Stimulated activated CD4-positive, alpha-beta T cell treated with anti-CD3 and anti-CD28 coated beads, Interleukin-12 subunit alpha, Interleukin-12 subunit beta, amount 100 ng/mL, for 4 hours (primary cell): ENCODE measurements around the gene ZFPM1.
A peak's percentile ranks its signal among the peaks of the same experiment; 100 is the strongest.

Source experiments
- DNase-seq: peaks from one replicate; pipeline ENCODE4 v3.0.0-alpha.2; 2020

ZFPM1 gene

GRCh38 chr16:88548985-88549384 is 95.9 kb downstream of the ZFPM1 start:
- DNase-seq = no peak

DNA sequence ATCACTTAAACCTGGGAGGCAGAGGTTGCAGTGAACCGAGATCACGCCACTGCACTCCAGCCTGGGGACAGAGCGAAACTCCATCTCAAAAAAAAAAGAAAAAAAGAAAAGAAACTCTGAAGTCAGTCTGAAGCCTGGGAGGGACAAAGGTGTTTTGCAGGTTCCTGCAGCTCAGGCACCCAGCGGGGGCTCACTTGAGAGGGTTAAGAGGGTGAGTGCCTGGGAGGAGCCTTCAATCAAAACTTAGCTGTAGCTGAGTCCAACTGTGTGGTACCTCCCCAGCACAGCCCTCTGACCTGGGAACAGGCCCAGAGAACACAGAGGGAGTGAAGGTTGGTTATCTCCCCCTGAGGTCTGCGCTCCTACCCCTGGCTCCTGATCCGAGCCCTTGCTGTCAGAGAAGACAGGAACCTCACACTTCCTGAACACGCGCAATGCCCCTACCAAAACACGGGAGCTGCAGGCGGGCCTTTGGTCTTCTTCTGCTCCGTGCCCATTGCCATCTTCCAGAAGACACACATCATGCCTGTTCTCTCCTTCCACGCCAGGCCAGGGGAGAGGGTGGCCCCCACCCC is 96.7 kb downstream of the ZFPM1 start:
- no peak for DNase-seq

DNA sequence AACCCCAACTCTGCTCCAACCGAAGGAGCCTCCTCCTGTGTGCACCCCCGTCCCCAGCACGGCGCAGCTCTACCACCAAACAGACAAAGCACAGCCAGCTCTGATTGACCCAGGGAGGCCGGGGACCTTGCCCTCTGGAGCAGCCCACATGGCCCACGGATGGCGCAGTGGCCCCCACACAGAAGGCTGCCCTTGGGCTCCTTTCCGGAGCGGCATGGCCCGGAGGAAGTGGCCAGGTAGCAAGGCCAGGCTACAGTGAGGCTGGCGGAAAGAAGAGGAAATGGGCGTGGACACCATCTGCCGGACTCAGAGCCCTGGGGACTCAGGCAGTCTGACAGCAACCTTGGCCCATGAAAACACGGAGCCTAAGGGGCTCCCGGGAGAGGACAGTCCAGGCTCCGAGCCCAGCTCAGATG is 97.2 kb downstream of the ZFPM1 start:
- DNase-seq = no peak

DNA sequence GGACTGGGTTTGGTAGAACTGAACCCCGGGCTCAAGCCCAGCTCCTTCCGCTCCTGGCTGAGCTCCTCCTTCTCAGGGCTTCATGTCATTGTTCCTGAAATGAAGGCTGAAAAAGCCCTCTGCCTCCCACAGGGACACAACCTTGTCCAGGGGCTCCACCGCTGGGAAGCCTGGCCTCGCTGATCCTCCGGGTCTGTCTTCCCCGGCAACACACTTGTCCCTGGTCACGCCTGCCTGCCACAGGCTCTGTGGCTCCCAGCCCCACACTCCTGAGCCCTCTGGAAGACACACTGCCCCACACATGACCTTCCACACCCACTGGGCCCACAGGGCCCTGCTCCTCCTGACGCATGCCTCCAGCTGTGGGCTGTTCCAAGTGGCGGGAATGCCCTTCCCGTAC is 99.1 kb downstream of the ZFPM1 start:
- no peak for DNase-seq

- no peak for DNase-seq
Measured at GRCh38 chr16:88552815-88553214, 99.7 kb downstream of the ZFPM1 start.

DNA sequence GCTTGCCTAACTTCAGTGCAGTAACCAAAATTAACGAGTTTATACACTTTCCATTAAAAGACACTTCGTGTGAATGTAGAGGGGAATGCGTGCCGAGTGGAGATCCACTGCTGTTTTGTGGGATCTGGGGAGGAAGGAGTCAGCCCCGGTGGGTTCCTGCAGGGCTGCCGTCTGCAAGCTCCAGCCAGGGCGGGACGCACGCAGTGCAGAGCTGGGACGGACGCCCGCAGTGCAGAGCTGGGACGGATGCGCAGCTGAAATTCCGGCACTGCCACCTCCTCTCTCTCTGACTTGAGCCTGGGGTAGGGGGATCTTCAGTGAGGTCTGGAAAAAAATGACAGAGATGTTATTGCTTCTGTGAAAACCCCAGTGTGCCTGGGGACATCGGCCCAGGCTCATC is 100.7 kb downstream of the ZFPM1 start:
- DNase-seq = no peak

DNA sequence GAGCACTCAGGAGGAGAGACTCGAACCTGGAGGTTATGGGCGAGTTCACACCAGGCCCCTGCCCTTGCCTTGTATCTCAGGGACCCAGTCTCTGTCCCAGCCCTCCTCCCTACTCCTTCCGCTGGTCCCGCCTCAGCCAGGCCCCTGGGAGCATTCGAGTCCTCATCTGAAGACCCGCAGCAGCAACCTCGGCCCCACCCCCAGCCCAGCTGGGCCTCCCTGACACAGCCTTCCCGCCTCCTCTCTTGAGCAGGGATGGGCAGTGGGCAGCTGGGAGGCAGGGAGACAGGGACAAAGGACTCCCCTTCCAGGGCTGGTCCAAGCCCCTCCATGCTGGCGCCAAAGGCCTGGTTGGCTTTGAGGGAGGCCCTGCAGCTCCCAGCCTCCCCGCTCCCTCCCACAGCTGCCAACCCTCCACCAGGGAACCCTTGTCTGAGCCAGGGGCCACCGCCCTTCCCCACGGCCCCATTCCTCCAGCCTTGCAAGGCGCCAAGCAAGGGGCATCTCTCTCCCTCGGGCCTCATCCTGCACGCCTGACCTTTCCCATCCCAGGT is 101.7 kb downstream of the ZFPM1 start:
- DNase-seq = no peak

GRCh38 chr16:88556294-88556988 is 103.4 kb downstream of the ZFPM1 start:
- DNase-seq = no peak

DNA sequence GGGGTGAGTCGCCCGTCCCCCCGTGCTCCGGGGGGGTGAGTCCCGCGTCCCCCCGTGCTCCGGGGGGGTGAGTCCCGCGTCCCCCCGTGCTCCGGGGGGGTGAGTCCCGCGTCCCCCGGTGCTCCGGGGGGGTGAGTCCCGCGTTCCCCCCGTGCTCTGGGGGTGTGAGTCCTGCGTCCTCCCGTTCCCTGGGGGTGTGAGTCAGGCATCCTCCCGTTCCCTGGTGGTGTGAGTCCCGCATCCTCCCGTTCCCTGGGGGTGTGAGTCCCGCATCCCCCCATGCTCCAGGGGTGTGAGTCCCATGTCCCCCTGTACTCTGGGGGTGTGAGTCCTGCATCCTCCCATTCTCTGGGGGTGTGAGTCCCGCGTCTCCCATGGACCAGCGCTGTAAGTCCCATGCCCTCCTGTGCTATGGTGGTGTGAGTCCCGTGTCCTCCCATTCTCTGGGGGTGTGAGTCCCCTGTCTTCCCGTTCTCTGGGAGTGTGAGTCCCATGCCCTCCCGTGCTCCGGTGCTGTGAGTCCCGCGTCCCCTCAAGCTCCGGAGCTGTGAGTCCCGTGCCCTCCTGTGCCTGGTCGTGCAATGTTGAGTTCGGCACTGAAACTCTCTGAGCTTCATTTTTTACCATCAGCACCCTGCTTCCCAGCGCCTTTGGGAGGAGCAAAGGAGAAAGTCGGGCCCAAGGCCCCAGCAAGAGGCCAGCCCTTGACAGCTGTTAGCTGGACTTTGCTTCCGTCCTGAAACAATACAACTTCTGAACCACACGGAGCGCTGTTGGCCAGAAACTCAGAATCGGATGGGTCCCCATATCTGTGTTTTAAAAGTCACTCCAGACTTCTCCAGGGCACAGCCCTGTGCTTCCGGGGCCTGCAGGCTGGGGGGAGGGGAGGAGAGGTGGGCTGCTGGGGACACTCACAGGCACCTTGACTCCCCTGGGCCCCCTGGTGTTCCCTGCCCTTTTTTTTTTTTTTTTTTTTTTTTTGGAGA is 105.7 kb downstream of the ZFPM1 start:
- no peak for DNase-seq

- DNase-seq = no peak
Measured at GRCh38 chr16:88560714-88561484, 107.8 kb downstream of the ZFPM1 start.

DNA sequence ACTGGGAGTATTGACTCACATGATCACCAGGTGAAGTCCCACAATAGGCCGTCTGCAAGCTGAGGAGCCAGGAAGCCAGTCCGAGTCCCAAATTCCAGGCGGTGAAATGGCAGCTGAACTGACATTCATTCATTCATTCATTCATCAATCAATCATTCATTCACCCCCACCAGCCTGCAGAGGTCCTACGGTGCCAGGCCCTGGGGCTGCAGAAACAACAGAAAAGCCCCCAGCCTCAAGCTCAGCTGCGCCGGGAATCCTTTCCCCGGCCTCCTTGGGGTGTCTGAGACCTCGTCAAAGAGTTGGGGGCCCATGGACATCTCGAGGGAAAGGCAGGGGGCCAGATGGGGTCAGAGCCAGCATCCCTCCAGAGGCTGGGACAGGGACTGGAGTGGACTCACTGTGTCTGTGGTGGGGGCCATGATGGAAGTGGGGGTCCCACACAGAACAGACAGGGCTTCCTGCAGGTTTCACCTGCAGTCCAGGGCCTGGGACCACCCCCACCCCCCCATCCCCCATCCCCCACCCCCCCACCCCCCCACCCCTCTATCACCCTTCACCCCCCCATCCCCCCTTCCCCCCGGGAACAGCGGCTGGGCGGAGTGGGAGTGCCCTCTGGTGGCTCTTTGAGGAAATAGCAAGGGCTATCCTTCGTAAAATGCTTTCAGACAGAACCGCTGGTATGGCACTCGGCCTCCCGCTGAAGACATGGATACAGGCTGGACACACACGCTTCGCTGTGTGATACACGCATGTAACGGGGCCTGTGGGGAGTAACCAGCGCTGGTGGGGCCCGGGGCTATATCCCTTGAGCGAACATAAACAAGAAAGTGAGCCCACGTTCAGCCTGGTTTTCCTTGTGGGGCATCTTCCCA is 108.6 kb downstream of the ZFPM1 start:
- DNase-seq = peak; percentile 38

DNA sequence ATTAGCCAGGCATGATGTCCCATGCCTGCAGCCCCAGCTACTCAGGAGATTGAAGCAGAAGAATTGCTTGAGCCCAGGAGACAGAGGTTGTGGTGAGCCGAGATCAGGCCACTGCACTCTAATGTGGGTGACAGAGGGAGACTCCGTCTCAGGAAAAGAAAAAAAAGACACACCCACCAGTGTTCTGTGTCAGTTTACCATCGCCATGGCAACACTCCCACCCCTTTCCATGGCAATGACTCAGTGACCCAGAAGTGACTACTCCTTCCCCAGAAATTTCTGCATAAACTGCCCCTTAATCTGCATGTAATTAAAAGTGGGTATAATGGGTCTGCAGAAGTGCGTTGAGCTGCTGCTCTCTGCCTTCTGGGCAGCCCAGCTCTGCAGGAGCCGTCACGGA is 113.1 kb downstream of the ZFPM1 start:
- DNase-seq = peak; percentile 61

- DNase-seq = no peak
Measured at GRCh38 chr16:88568710-88569613, 115.9 kb downstream of the ZFPM1 start.

GRCh38 chr16:88569614-88569984 is 116.5 kb downstream of the ZFPM1 start:
- no peak for DNase-seq

DNA sequence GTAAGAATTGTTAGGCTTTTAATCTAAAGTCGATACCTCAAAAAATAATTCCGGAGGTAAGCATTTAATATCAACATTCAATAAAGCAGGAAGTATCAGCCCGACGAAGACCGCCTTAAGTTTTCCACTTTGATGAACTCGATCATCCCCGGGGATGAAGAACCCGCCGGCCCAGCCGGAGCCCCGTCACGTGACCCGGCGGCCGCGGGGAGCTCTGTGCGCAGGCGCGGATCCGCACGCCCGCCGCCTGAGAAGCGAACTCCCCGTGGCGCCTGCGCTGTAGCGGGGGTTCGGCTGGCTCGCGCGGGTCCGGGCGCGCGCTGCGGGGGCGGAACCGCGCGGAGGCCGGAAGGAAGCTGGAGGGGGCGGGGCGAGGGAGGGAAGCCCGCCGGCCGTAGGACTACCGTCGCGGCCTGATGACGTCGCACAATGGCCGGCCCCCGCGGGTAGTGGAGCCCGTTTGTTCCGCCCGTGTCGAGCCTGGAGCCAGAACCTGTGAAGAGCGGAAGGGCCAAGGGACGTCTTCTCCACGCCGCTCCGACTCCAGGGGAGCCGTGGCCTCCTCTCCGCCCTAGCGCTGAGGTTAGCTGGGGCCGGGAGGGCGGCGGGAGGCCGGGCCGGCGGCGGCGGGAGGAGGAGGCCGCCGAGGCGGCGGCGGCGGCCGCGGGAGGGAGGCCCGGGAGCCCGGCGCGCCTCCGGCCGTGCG is 117.1 kb downstream of the ZFPM1 start, which contains the start of gene ZC3H18:
Gene ZC3H18 (plus strand): TSS at position 419 of the 706 bp plus-strand sequence. CDS start 6,721 bp downstream, outside the sequence.
- DNase-seq = peak; percentile 99

DNA sequence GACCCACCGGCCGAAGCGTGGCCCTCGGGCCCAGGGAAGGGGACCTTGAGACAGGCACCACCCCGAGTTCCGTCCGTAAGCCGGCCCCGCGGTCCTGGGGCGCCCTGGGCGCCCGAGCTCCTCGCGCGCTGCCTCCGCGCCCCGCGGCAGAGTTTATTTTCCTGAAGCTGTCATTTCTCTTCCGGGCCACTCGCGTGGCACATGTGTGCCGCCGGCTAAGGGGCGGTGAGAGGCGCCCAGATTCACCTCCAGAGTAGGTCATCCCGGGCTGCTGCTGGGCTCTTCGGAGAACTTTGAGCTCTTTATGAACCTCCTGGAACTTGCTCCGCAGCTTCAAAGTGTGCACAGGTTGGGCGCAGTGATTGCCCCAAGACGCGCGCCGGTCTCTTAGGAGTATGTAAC is 117.6 kb downstream of the ZFPM1 start:
- DNase-seq = peak; percentile 43

DNA sequence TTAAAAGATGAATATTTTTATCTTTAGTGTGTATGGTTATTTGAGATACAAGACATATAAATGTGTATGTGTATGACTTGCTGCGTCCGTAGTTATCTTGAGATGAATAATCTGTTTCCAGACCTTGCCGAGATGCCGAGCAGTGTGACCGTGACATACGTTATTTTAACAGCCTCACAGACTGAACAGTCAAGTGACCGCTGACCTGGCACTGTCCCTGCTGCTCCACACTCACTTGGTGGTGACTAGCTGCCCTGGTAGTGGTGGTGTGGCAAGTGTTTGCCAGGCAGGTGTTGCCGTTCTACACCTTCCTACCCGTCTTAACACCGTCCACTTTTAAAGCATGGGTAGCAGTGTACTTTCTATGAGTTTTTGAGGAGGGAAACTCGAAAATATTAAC is 122.2 kb downstream of the ZFPM1 start:
- DNase-seq = no peak

DNA sequence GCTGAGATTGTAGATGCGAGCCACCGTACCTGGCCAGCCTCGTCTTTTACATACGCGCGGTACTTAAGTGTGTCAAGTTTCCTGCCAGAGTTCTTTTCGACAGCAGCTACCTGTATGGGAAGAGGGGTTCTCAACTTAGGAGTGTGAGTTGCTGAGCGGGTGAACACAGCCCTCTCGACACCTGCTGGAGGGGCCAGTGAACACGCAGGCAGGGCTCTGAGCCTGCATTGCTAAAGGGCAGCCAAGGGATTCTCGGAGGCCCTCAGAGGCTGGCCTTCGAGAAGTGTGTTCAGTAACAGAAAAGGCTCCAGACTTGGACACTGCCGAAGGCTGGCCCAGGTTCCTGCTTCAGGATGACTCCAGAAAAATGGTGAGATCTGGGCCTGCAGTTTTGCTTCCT is 123.2 kb downstream of the ZFPM1 start:
- no peak for DNase-seq

DNA sequence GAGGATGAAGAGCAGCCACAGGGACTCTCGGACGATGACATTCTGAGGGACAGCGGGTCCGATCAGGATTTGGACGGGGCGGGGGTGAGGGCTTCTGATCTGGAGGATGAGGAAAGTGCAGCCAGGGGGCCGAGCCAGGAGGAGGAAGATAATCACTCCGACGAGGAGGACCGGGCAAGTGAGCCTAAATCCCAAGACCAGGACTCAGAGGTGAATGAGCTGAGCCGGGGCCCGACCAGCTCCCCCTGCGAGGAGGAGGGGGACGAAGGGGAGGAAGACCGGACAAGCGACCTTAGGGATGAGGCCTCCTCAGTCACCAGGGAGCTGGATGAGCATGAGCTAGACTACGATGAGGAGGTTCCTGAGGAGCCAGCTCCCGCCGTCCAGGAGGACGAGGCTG is 124.1 kb downstream of the ZFPM1 start:
- DNase-seq = no peak
